Raji (cell line): ENCODE data around the gene ZBTB32.

Source experiments
- POLR2A ChIP-seq: IDR thresholded peaks from 2 replicates; pipeline ENCODE4 v1.6.1; 2011; ENCODE audit warnings: low read depth, low read length, control low read depth; ENCODE audit not compliant: insufficient read depth

ZBTB32 gene

DNA sequence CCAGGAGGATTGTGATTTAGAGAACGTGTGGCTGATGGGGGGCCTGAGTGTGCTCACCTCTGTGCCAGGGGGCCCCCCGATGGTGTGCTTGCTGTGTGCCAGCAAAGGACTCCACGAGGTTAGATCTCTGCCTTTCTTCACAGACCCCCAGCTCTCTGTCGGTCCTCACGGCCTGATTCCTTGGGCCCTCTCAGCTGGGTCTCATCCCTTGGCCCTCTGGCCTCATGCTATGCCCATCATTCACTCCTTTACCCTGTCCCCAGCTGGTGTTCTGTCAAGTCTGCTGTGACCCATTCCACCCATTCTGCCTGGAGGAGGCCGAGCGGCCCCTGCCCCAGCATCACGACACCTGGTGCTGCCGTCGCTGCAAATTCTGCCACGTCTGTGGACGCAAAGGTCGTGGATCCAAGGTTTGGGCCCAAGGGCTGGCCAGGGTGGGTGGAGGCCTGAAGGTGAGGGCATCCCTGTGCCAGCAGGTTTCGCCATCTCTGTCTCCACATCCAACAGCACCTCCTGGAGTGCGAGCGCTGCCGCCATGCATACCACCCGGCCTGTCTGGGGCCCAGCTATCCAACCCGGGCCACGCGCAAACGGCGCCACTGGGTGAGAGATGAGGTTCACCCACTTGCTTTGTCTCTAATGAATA lies 21.0 kb downstream of the ZBTB32 start:
- no peak for TF ChIP-seq POLR2A

DNA sequence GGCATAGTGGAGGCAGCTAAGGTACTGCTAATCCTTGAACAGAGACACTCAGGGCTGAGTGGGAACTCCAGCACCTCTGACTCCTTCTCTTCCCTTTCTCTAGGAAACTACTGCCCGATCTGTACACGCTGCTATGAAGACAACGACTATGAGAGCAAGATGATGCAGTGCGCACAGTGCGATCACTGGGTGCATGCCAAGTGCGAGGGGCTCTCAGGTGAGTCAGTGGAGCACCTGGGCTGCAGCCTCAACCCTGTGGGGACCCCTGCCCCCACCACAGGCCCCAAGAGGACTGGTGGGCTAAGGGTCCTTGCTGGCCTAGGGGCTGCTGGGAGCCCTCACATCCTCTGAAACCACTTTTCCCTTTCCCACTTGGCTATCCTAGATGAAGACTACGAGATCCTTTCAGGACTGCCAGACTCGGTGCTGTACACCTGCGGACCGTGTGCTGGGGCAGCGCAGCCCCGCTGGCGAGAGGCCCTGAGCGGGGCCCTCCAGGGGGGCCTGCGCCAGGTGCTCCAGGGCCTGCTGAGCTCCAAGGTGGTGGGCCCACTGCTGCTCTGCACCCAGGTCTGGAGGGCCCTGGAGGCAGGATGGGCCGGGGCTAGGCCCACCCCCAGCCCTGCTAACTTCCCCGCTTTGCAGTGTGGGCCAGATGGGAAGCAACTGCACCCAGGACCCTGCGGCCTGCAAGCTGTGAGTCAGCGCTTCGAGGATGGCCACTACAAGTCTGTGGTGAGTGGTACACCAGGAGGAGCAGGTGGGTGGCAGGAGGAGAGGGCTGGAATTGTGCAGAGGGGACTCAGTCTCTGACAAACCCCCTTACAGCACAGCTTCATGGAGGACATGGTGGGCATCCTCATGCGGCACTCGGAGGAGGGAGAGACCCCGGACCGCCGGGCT lies 22.9 kb downstream of the ZBTB32 start:
- TF ChIP-seq POLR2A: no peak

- TF ChIP-seq POLR2A: no peak
Measured at GRCh38 chr19:35727956-35728706, 23.8 kb downstream of the ZBTB32 start.

GRCh38 chr19:35729021-35729420 lies 24.7 kb downstream of the ZBTB32 start:
- no peak for TF ChIP-seq POLR2A

DNA sequence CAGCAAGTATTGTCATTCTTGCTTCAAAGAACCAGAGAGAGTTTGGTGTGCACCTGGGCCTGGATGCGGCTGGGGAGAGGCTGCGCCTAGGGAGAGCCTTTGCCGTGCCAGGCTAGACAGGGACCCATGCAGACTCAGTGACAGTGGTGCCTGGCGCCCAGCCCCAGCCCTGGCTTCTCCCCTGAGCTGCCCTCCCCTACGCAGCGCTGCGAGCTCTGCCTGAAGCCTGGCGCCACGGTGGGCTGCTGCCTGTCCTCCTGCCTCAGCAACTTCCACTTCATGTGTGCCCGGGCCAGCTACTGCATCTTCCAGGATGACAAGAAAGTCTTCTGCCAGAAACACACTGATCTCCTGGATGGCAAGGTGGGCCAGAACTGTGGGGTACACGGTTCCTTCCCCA lies 25.4 kb downstream of the ZBTB32 start:
- no peak for TF ChIP-seq POLR2A

DNA sequence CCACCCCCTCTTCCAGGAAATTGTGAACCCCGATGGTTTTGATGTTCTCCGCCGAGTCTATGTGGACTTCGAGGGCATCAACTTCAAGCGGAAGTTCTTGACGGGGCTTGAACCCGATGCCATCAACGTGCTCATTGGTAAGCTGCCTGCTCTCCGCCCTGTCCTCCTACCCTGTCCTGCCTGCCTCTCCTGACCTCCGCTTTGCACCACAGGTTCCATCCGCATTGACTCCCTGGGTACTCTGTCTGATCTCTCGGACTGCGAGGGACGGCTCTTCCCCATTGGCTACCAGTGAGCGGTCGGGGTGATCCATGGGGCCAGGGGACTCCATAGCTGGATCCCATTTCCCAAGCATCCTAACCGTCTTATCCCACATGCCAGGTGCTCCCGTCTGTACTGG lies 26.0 kb downstream of the ZBTB32 start:
- TF ChIP-seq POLR2A: no peak

GRCh38 chr19:35731353-35731752 lies 27.0 kb downstream of the ZBTB32 start:
- TF ChIP-seq POLR2A: no peak

GRCh38 chr19:35731779-35732405 lies 27.5 kb downstream of the ZBTB32 start:
- TF ChIP-seq POLR2A: no peak

DNA sequence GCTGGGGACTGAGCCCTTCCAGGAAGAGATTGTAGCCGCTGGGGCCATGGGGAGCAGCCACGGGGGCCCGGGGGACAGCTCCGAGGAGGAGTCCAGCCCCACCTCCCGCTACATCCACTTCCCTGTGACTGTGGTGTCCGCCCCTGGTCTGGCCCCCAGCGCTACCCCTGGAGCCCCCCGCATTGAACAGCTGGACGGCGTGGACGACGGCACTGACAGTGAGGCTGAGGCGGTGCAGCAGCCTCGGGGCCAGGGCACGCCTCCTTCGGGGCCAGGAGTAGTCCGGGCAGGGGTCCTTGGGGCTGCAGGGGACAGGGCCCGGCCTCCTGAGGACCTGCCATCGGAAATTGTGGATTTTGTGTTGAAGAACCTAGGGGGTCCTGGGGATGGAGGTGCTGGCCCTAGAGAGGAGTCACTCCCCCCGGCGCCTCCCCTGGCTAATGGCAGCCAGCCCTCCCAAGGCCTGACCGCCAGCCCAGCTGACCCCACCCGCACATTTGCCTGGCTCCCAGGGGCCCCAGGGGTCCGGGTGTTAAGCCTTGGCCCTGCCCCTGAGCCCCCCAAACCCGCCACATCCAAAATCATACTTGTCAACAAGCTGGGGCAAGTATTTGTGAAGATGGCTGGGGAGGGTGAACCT lies 28.3 kb downstream of the ZBTB32 start:
- TF ChIP-seq POLR2A: no peak

- TF ChIP-seq POLR2A: no peak
Measured at GRCh38 chr19:35733180-35734125, 29.1 kb downstream of the ZBTB32 start.

DNA sequence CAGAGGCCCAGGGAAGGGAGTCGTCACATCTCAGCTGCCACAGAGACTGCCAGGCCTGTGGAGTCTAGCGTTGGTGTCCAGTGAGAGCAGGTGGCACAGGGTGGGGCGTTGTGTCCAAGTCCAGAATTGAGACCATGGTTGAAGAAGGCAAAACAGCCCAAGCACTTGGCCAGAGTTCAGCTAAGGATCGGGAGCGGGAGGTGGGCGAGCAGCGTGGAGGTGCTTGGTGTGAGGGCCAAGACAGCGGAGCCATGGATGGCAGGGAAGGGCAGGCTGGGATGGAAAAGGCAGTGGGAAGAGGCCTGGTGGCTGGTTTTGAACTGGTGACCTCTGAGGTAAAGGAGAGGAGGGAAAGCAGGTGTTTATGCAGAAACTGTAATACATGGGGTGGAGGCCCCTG lies 29.9 kb downstream of the ZBTB32 start:
- TF ChIP-seq POLR2A: no peak

- TF ChIP-seq POLR2A: no peak
Measured at GRCh38 chr19:35734889-35735288, 30.5 kb downstream of the ZBTB32 start.
